Activated naive CD4-positive, alpha-beta T cell treated with anti-CD3 and anti-CD28 coated beads, Interleukin-2, amount 10 ng/mL, durations not matched to agents 7 days and 5 days (primary cell): ENCODE results near the gene SLC12A5.

ENCODE experiments used
- CTCF ChIA-PET: fragments of 350-600 bp; sonication (Branson Sonifier 250); formaldehyde crosslinking; loops from one replicate; lab custom pipeline; 2021; ENCODE audit warnings: antibody characterized with exemption; lab: Charles Lee
- DNase-seq: peaks from one replicate; pipeline ENCODE4 v3.0.0-alpha.2; 2020
- H3K27ac Mint-ChIP-seq: one replicate; pipeline ENCODE4 v1.8.0; 2021; ENCODE audit warnings: mild to moderate bottlenecking, moderate library complexity, mixed read lengths
- H3K27me3 Mint-ChIP-seq: one replicate; pipeline ENCODE4 v1.8.0; 2021; ENCODE audit warnings: mild to moderate bottlenecking, mixed read lengths
- H3K36me3 Mint-ChIP-seq: one replicate; pipeline ENCODE4 v1.8.0; 2021; ENCODE audit warnings: mixed read lengths
- H3K4me1 Mint-ChIP-seq: one replicate; pipeline ENCODE4 v1.8.0; 2021; ENCODE audit warnings: mixed read lengths
- H3K4me3 Mint-ChIP-seq: one replicate; pipeline ENCODE4 v1.8.0; 2021; ENCODE audit warnings: mild to moderate bottlenecking, moderate library complexity, mixed read lengths
- H3K9me3 Mint-ChIP-seq: one replicate; pipeline ENCODE4 v1.8.0; 2021; ENCODE audit warnings: mixed read lengths

Gene SLC12A5

GRCh38 chr20:45999557-46000261 lies 29.3 kb upstream of the SLC12A5 start:
- H3K27ac Mint-ChIP-seq: peak overlapping the region; percentile 49
- CTCF ChIA-PET: interaction anchor here (0.9 to 6.7 kb wide), 4 partner anchors 10 to 31 kb away, joined by 3 to 57 read pairs (median 18); no protein-coding TSS in a partner anchor
- no peaks in the 10 kb centered on the region for H3K36me3 Mint-ChIP-seq
- no peak overlapping the region for H3K4me3 Mint-ChIP-seq
- H3K9me3 Mint-ChIP-seq: no peaks in the 10 kb centered on the region
- no peak for DNase-seq
- H3K27me3 Mint-ChIP-seq: peaks cover 47% of the 10 kb centered on the region
- peaks cover 75% of the 10 kb centered on the region for H3K4me1 Mint-ChIP-seq

DNA sequence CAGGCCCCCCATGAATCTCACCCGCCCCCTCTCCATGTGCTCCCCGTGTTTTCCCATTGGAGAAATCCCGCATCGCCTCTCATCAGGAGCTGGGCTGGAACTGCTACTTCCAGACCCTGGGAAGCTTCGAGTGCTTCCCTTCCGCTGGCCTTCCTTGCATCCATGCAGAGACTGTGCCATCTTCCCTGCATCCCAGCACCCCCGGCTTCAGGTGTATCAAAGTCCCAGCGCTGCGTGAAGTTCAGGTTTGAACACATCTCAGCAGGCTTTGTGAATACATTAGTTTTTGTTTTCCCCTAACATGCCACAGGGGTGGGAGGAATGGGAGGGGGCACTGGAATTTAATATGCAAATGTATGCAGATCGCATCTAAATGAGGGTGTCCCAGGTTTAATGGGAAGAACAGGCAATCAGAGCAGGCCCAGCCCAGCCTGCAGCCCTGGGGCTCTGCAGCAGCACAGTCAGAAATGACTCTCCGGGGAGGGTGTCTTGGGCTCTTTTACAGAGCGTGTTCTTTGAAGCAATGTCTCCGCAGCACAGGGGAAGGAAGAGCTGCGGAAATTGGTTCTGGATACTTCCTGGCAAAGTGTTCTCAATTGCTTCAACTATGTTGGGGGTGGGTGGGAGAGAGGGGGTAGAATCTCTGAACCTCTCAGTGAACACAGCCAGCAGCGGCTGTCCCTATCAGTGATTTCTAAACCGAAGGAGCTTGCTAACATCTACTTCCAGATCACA lies 28.6 kb upstream of the SLC12A5 start:
- Mint-ChIP-seq H3K9me3 (no peaks in the 10 kb centered on the region), H3K27ac (peak overlapping the region; percentile 49), H3K4me1 (peaks cover 75% of the 10 kb centered on the region), H3K36me3 (no peaks in the 10 kb centered on the region), H3K4me3 (no peak overlapping the region), H3K27me3 (peaks cover 47% of the 10 kb centered on the region)
- DNase-seq: peak; percentile 54
- CTCF ChIA-PET: interaction anchor here (0.9 to 6.7 kb wide), 3 partner anchors 13 to 31 kb away, joined by 3 to 57 read pairs (median 31); no protein-coding TSS in a partner anchor

GRCh38 chr20:46001498-46001897 lies 27.5 kb upstream of the SLC12A5 start:
- Mint-ChIP-seq H3K9me3 (no peaks in the 10 kb centered on the region), H3K4me1 (peaks cover 84% of the 10 kb centered on the region), H3K27ac (no peak overlapping the region), H3K27me3 (peaks cover 48% of the 10 kb centered on the region), H3K36me3 (no peaks in the 10 kb centered on the region), H3K4me3 (no peak overlapping the region)
- CTCF ChIA-PET: interaction anchor here (1.0 to 6.7 kb wide), 3 partner anchors 12 to 32 kb away, joined by 5 to 57 read pairs (median 31); no protein-coding TSS in a partner anchor
- no peak for DNase-seq

DNA sequence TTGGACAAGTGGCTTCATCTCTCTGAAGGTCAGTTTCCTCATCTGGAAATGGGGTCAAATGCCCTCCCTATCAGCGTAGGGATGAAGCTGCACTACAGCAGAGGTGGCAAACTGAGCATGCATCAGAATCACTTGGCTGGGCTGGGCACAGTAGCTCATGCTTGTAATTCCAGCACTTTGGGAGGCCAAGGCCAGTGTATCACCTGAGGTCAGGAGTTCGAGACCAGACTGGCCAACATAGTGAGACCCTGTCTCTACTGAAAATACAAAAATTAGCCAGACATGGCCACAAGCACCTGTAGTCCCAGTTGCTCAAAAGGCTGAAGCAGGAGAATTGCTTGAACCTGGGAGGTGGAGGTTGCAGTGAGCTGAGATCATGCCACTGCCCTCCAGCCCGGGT lies 27.0 kb upstream of the SLC12A5 start:
- H3K9me3 Mint-ChIP-seq: no peaks in the 10 kb centered on the region
- no peaks in the 10 kb centered on the region for H3K36me3 Mint-ChIP-seq
- no peak overlapping the region for H3K4me3 Mint-ChIP-seq
- no peak for DNase-seq
- peaks cover 84% of the 10 kb centered on the region for H3K4me1 Mint-ChIP-seq
- H3K27me3 Mint-ChIP-seq: peaks cover 47% of the 10 kb centered on the region
- CTCF ChIA-PET: interaction anchor here (1.0 to 6.7 kb wide), 3 partner anchors 11 to 32 kb away, joined by 5 to 57 read pairs (median 31); no protein-coding TSS in a partner anchor
- no peak overlapping the region for H3K27ac Mint-ChIP-seq

DNA sequence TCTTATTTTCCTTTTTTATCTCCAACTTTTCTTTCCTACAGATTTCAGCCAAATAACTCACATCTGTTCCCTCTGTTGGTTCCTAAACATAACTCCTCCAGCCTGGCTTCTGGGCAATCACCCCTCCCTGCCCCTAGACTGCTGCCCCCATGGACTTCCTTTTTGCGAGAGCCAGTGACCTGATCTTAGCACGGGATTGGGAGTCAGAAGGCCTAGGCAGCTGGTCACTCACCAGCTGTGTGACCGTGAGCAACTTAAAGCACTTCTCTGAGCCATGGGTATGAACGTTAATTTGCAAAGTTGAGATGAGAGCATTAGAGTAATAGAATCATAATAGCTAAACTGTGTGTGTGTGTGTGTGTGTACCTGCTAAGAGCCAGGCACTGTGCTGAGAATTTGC lies 24.8 kb upstream of the SLC12A5 start:
- Mint-ChIP-seq H3K27me3 (peaks cover 61% of the 10 kb centered on the region), H3K4me1 (peaks cover 80% of the 10 kb centered on the region), H3K4me3 (no peak overlapping the region), H3K36me3 (no peaks in the 10 kb centered on the region), H3K9me3 (no peaks in the 10 kb centered on the region), H3K27ac (no peak overlapping the region)
- DNase-seq: no peak
- CTCF ChIA-PET: interaction anchor here (1.7 to 2.7 kb wide), 3 partner anchors 10 to 21 kb away, joined by 5 to 13 read pairs (median 12); no protein-coding TSS in a partner anchor

- Mint-ChIP-seq H3K4me1 (peaks cover 77% of the 10 kb centered on the region), H3K4me3 (peak overlapping the region; percentile 29), H3K9me3 (no peaks in the 10 kb centered on the region), H3K27me3 (peaks cover 69% of the 10 kb centered on the region), H3K36me3 (no peaks in the 10 kb centered on the region), H3K27ac (peak overlapping the region; percentile 30)
- CTCF ChIA-PET: interaction anchor here (1.2 to 2.7 kb wide), 4 partner anchors 9 to 34 kb away, joined by 4 to 13 read pairs (median 8); no protein-coding TSS in a partner anchor
- peak; percentile 67 for DNase-seq
Observed at GRCh38 chr20:46004889-46005473, 24.0 kb upstream of the SLC12A5 start.

GRCh38 chr20:46006022-46006705 lies 22.9 kb upstream of the SLC12A5 start:
- peak overlapping the region; percentile 73 for H3K27ac Mint-ChIP-seq
- CTCF ChIA-PET: interaction anchor here (0.6 to 1.8 kb wide), 2 partner anchors 17 to 23 kb away, joined by 3 to 5 read pairs; no protein-coding TSS in a partner anchor
- no peak for DNase-seq
- H3K4me3 Mint-ChIP-seq: no peak overlapping the region
- peaks cover 77% of the 10 kb centered on the region for H3K4me1 Mint-ChIP-seq
- peaks cover 72% of the 10 kb centered on the region for H3K27me3 Mint-ChIP-seq
- no peaks in the 10 kb centered on the region for H3K36me3 Mint-ChIP-seq
- H3K9me3 Mint-ChIP-seq: no peaks in the 10 kb centered on the region

DNA sequence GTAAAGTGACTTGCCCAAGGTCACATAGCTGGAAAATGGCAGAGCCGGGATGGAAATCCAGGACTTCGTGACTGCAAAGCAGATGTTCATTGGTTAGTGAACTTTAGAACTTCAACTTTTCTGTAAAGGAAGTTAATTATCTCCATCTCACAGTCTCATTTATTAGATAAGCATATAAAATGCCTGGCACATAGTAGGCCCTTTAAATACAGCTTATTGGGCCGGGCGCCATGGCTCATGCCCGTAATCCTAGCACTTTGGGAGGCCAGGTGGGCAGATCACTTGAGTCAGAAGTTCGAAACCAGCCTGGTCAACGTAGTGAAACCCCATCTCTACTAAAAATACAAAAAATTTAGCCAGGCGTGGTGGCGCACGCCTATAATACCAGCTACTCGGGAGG lies 22.1 kb upstream of the SLC12A5 start:
- H3K27ac Mint-ChIP-seq: no peak overlapping the region
- CTCF ChIA-PET: interaction anchor here (8.7 kb wide), 1 partner anchor 19 kb away, joined by 151 read pairs; no protein-coding TSS in a partner anchor
- no peak overlapping the region for H3K4me3 Mint-ChIP-seq
- no peak for DNase-seq
- peaks cover 80% of the 10 kb centered on the region for H3K27me3 Mint-ChIP-seq
- peaks cover 5% of the 10 kb centered on the region for H3K36me3 Mint-ChIP-seq
- peaks cover 2% of the 10 kb centered on the region for H3K9me3 Mint-ChIP-seq
- H3K4me1 Mint-ChIP-seq: peaks cover 79% of the 10 kb centered on the region

GRCh38 chr20:46007671-46008070 lies 21.3 kb upstream of the SLC12A5 start:
- H3K4me1 Mint-ChIP-seq: peaks cover 84% of the 10 kb centered on the region
- DNase-seq: no peak
- no peak overlapping the region for H3K4me3 Mint-ChIP-seq
- H3K36me3 Mint-ChIP-seq: peaks cover 5% of the 10 kb centered on the region
- CTCF ChIA-PET: interaction anchor here (8.7 kb wide), 1 partner anchor 19 kb away, joined by 151 read pairs; no protein-coding TSS in a partner anchor
- H3K27ac Mint-ChIP-seq: no peak overlapping the region
- peaks cover 2% of the 10 kb centered on the region for H3K9me3 Mint-ChIP-seq
- H3K27me3 Mint-ChIP-seq: peaks cover 85% of the 10 kb centered on the region

DNA sequence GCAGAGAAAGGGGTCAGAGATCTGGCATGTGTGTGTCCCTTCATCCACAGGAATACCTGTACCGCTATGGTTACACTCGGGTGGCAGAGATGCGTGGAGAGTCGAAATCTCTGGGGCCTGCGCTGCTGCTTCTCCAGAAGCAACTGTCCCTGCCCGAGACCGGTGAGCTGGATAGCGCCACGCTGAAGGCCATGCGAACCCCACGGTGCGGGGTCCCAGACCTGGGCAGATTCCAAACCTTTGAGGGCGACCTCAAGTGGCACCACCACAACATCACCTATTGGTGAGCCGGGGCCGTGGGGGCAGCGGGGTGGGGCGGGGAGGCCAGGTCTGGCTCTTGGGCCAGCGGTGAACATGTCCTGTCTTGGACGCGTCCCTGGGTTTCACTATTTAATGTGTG lies 19.2 kb upstream of the SLC12A5 start:
- H3K4me3 Mint-ChIP-seq: no peak overlapping the region
- CTCF ChIA-PET: interaction anchor here (0.9 to 8.7 kb wide), 2 partner anchors 11 to 22 kb away, joined by 4 to 151 read pairs; no protein-coding TSS in a partner anchor
- no peak for DNase-seq
- H3K27me3 Mint-ChIP-seq: peaks cover 95% of the 10 kb centered on the region
- H3K27ac Mint-ChIP-seq: no peak overlapping the region
- peaks cover 82% of the 10 kb centered on the region for H3K4me1 Mint-ChIP-seq
- peaks cover 2% of the 10 kb centered on the region for H3K9me3 Mint-ChIP-seq
- H3K36me3 Mint-ChIP-seq: peaks cover 5% of the 10 kb centered on the region

- Mint-ChIP-seq H3K27ac (peak overlapping the region; percentile 64), H3K4me1 (peaks cover 74% of the 10 kb centered on the region), H3K9me3 (peaks cover 2% of the 10 kb centered on the region), H3K27me3 (peaks cover 93% of the 10 kb centered on the region), H3K36me3 (peaks cover 5% of the 10 kb centered on the region), H3K4me3 (peak overlapping the region; percentile 40)
- peak; percentile 55 for DNase-seq
- CTCF ChIA-PET: interaction anchor here (1.1 to 8.7 kb wide), 6 partner anchors 11 to 45 kb away, joined by 3 to 151 read pairs (median 18); no protein-coding TSS in a partner anchor
Observed at GRCh38 chr20:46010491-46011391, 18.3 kb upstream of the SLC12A5 start.

DNA sequence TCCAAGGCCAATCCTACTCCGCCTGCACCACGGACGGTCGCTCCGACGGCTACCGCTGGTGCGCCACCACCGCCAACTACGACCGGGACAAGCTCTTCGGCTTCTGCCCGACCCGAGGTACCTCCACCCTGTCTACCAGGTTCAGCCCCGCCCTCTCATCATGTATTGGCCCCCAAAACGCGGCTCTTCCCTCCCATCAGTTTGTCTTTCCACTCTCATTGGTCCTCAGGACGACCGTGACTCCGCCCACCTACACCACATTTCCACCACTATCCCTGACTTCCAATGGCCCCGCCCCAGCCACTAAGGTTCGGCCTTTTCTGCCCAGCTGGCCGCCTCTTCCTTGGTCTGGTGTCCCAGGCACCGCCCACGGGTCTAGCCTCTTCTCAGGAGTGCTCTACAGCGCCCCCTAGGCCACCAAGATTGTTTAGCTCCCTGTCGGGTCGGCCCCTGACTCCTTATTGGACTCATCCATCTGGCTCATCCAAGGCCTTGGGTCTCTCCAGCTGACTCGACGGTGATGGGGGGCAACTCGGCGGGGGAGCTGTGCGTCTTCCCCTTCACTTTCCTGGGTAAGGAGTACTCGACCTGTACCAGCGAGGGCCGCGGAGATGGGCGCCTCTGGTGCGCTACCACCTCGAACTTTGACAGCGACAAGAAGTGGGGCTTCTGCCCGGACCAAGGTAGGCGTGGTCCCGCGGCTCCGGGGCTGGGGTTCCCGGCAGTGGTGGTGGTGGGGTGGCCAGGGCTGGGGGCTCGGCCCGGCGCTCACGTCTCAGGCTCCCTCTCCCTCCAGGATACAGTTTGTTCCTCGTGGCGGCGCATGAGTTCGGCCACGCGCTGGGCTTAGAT lies 17.2 kb upstream of the SLC12A5 start:
- H3K27me3 Mint-ChIP-seq: peaks cover 84% of the 10 kb centered on the region

More for the DNA sequence above, 17.2 kb upstream of the SLC12A5 start:
- Mint-ChIP-seq H3K36me3 (peaks cover 5% of the 10 kb centered on the region), H3K4me1 (peaks cover 64% of the 10 kb centered on the region), H3K4me3 (peak overlapping the region; percentile 40), H3K9me3 (peaks cover 2% of the 10 kb centered on the region), H3K27ac (no peak overlapping the region)
- peak; percentile 55 for DNase-seq
- CTCF ChIA-PET: interaction anchor here (0.6 to 8.7 kb wide), 10 partner anchors 11 to 638 kb away, joined by 3 to 151 read pairs (median 4); partner anchors contain the start of gene ELMO2
